Uterus (tissue), 2 donors: ENCODE results near the gene ACOT6.

Experiments used
- POLR2A ChIP-seq, 2 donors: fragments of 450-650 bp; IDR thresholded peaks; one replicate each; pipeline ENCODE4 v1.6.1; 2016; ENCODE audit warnings: antibody characterized with exemption in 2 of 2, mild to moderate bottlenecking in 1 of 2, moderate library complexity in 1 of 2
- TF ChIP-seq, protein P1 (sequence below), 4 experiments: fragments of 200-600 bp in 2 of 4; fragments of 450-650 bp in 2 of 4; sonication (generic) in 2 of 4; IDR thresholded peaks; one replicate each; pipeline ENCODE4 v1.5.1; 2016 to 2019; ENCODE audit warnings: antibody characterized with exemption in 4 of 4, mild to moderate bottlenecking in 2 of 4, moderate library complexity in 1 of 4

DNA sequence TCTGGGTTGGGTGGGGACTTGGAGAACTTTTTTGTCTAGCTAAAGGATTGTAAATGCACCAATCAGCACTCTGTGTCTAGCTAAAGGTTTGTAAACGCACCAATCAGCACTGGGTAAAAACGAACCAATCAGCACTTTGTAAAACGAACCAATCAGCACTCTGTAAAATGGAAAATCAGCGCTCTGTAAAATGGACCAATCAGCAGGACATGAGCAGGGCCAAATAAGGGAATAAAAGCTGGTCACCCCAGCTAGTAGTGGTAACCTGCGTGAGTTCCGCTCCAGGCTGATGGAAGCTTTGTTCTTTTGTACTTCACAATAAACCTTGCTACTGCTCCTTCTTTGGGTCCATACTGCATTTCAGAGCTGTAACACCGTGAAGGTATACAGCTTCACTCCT, 45.0 kb upstream of the ACOT6 start:
- TF ChIP-seq, protein P1, sequence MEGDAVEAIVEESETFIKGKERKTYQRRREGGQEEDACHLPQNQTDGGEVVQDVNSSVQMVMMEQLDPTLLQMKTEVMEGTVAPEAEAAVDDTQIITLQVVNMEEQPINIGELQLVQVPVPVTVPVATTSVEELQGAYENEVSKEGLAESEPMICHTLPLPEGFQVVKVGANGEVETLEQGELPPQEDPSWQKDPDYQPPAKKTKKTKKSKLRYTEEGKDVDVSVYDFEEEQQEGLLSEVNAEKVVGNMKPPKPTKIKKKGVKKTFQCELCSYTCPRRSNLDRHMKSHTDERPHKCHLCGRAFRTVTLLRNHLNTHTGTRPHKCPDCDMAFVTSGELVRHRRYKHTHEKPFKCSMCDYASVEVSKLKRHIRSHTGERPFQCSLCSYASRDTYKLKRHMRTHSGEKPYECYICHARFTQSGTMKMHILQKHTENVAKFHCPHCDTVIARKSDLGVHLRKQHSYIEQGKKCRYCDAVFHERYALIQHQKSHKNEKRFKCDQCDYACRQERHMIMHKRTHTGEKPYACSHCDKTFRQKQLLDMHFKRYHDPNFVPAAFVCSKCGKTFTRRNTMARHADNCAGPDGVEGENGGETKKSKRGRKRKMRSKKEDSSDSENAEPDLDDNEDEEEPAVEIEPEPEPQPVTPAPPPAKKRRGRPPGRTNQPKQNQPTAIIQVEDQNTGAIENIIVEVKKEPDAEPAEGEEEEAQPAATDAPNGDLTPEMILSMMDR (IDR thresholded peaks at IDR 0.05), result no peak
- TF ChIP-seq POLR2A (IDR thresholded peaks at IDR 0.05), result no peak
